HEK293 (cell line): ENCODE measurements around the gene OR2D3.
"Not testable (repeated sequence)": the region's sequence is repeated elsewhere in the genome, so short reads cannot be mapped to it uniquely, and the experiment has no call there.

Source experiments
- CTCF ChIA-PET: fragments of 350-600 bp; formaldehyde crosslinking; extraction: SDS; loops from one replicate; lab custom pipeline; 2021; ENCODE audit warnings: antibody characterized with exemption; lab: Yijun Ruan, JAX
- POLR2A ChIA-PET: fragments of 300-600 bp; formaldehyde crosslinking; extraction: SDS; loops from one replicate; lab custom pipeline; 2020; ENCODE audit warnings: antibody characterized with exemption, inconsistent platforms; lab: Yijun Ruan, JAX
- H3K27ac ChIP-seq: fragments of 200-500 bp; sonication (Bioruptor generic); 2 replicates; pipeline ENCODE4 v1.5.1; 2014; ENCODE audit warnings: low read depth, low read length, control low read depth, inconsistent platforms; ENCODE audit errors: extremely low read depth
- H3K36me3 ChIP-seq, 2 experiments: fragments of 200-500 bp in 1 of 2; sonication (Bioruptor generic) in 1 of 2; 1 replicate in 1 of 2; 2 replicates in 1 of 2; pipeline ENCODE4 v1.5.1; 2014 to 2017; ENCODE audit warnings: inconsistent platforms in 2 of 2, low read length in 2 of 2; ENCODE audit not compliant: control insufficient read depth in 2 of 2, insufficient read depth in 1 of 2
- H3K4me1 ChIP-seq: fragments of 200-500 bp; sonication (Bioruptor generic); 2 replicates; pipeline ENCODE4 v1.5.1; 2014; ENCODE audit warnings: mild to moderate bottlenecking, low read length, inconsistent platforms; ENCODE audit not compliant: control insufficient read depth, insufficient read depth
- H3K4me3 ChIP-seq: 2 replicates; pipeline ENCODE4 v1.5.1; 2011; ENCODE audit warnings: low read depth, mild to moderate bottlenecking, control low read depth, low read length, moderate library complexity
- H3K9me3 ChIP-seq: fragments of 200-500 bp; sonication (Bioruptor generic); 2 replicates; pipeline ENCODE4 v1.5.1; 2014; ENCODE audit warnings: low read depth, low read length, inconsistent platforms; ENCODE audit not compliant: control insufficient read depth, insufficient read depth
- GFI1B ChIP-seq: fragments of 450-650 bp; formaldehyde crosslinking; IDR thresholded peaks from 2 replicates; pipeline ENCODE4 v1.5.1; 2016; ENCODE audit warnings: missing biosample characterization, missing genetic modification characterization
- GLIS1 ChIP-seq: fragments of 450-650 bp; formaldehyde crosslinking; IDR thresholded peaks from 2 replicates; pipeline ENCODE4 v1.5.1; 2016; ENCODE audit warnings: missing biosample characterization, missing genetic modification characterization
- GLIS2 ChIP-seq: fragments of 450-650 bp; formaldehyde crosslinking; IDR thresholded peaks from 2 replicates; pipeline ENCODE4 v1.5.1; 2016; ENCODE audit warnings: missing biosample characterization, missing genetic modification characterization
- HOXD13 ChIP-seq: sonication (generic); formaldehyde crosslinking; IDR thresholded peaks from 2 replicates; pipeline ENCODE4 v1.8.0; 2022; ENCODE audit warnings: missing genetic modification reagents, borderline replicate concordance
- KLF9 ChIP-seq: fragments of 450-650 bp; formaldehyde crosslinking; IDR thresholded peaks from 2 replicates; pipeline ENCODE4 v1.5.1; 2016; ENCODE audit warnings: missing biosample characterization, missing genetic modification characterization, low read depth
- SCRT1 ChIP-seq: fragments of 450-650 bp; formaldehyde crosslinking; IDR thresholded peaks from 2 replicates; pipeline ENCODE4 v1.5.1; 2016; ENCODE audit warnings: missing biosample characterization, missing genetic modification characterization, borderline replicate concordance
- ZBTB17 ChIP-seq: fragments of 450-650 bp; formaldehyde crosslinking; IDR thresholded peaks from 2 replicates; pipeline ENCODE4 v1.5.1; 2016; ENCODE audit warnings: missing biosample characterization, missing genetic modification characterization
- ZBTB7A ChIP-seq: fragments of 450-650 bp; formaldehyde crosslinking; IDR thresholded peaks from 2 replicates; pipeline ENCODE4 v1.5.1; 2016; ENCODE audit warnings: low read depth, missing biosample characterization, missing genetic modification characterization
- ZNF2 ChIP-seq: fragments of 450-650 bp; formaldehyde crosslinking; IDR thresholded peaks from 2 replicates; pipeline ENCODE4 v1.5.1; 2016; ENCODE audit warnings: missing biosample characterization, missing genetic modification characterization
- ZNF211 ChIP-seq: fragments of 450-650 bp; formaldehyde crosslinking; IDR thresholded peaks from 2 replicates; pipeline ENCODE4 v1.5.1; 2016; ENCODE audit warnings: low read depth, missing biosample characterization, missing genetic modification characterization
- ZNF24 ChIP-seq: fragments of 450-650 bp; formaldehyde crosslinking; IDR thresholded peaks from 2 replicates; pipeline ENCODE4 v1.5.1; 2016; ENCODE audit warnings: missing biosample characterization, missing genetic modification characterization
- ZNF596 ChIP-seq: fragments of 450-650 bp; IDR thresholded peaks from 2 replicates; pipeline ENCODE4 v1.5.0; 2018; ENCODE audit warnings: missing biosample characterization, mild to moderate bottlenecking, missing genetic modification characterization, moderate library complexity
- ZNF777 ChIP-seq: fragments of 450-650 bp; formaldehyde crosslinking; IDR thresholded peaks from 2 replicates; pipeline ENCODE4 v1.5.1; 2017; ENCODE audit warnings: missing biosample characterization, missing genetic modification characterization, borderline replicate concordance
- TF ChIP-seq, protein P1 (sequence below): fragments of 450-650 bp; formaldehyde crosslinking; IDR thresholded peaks from 2 replicates; pipeline ENCODE4 v1.5.1; 2016; ENCODE audit warnings: missing biosample characterization, missing genetic modification characterization, borderline replicate concordance
- TF ChIP-seq, protein P2 (sequence below): fragments of 450-650 bp; formaldehyde crosslinking; IDR thresholded peaks from 2 replicates; pipeline ENCODE4 v1.5.1; 2016; ENCODE audit warnings: missing biosample characterization, missing genetic modification characterization
- TF ChIP-seq, protein P3 (sequence below): fragments of 450-650 bp; formaldehyde crosslinking; IDR thresholded peaks from 2 replicates; pipeline ENCODE4 v1.5.1; 2016; ENCODE audit warnings: missing biosample characterization, missing genetic modification characterization, low read depth
- TF ChIP-seq, protein P4 (sequence below): fragments of 450-650 bp; formaldehyde crosslinking; IDR thresholded peaks from 2 replicates; pipeline ENCODE4 v1.5.1; 2016; ENCODE audit warnings: missing biosample characterization, missing genetic modification characterization
- TF ChIP-seq, protein P5 (sequence below): fragments of 450-650 bp; formaldehyde crosslinking; IDR thresholded peaks from 2 replicates; pipeline ENCODE4 v1.5.1; 2016; ENCODE audit warnings: missing biosample characterization, missing genetic modification characterization

Gene OR2D3

DNA sequence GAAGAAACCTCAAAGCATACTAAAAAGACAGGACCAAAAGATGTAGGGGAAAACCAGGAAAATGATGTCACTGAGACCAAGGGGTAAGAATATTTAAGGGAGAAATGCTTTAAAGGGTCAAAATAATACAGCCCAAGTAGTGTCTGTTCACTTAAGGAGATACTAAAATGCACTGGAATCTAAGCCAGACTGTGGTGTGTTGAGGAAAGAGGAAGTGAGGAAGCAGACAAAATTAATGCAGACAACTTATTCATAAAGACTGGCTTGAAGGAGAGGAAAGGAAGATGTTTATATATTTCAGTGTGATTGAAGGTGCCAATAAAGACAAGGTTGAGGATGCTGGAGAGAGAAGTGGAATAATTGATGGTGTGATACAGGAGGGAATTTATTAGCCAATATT lies 21.2 kb downstream of the OR2D3 start (continued):
- TF ChIP-seq, protein P1, sequence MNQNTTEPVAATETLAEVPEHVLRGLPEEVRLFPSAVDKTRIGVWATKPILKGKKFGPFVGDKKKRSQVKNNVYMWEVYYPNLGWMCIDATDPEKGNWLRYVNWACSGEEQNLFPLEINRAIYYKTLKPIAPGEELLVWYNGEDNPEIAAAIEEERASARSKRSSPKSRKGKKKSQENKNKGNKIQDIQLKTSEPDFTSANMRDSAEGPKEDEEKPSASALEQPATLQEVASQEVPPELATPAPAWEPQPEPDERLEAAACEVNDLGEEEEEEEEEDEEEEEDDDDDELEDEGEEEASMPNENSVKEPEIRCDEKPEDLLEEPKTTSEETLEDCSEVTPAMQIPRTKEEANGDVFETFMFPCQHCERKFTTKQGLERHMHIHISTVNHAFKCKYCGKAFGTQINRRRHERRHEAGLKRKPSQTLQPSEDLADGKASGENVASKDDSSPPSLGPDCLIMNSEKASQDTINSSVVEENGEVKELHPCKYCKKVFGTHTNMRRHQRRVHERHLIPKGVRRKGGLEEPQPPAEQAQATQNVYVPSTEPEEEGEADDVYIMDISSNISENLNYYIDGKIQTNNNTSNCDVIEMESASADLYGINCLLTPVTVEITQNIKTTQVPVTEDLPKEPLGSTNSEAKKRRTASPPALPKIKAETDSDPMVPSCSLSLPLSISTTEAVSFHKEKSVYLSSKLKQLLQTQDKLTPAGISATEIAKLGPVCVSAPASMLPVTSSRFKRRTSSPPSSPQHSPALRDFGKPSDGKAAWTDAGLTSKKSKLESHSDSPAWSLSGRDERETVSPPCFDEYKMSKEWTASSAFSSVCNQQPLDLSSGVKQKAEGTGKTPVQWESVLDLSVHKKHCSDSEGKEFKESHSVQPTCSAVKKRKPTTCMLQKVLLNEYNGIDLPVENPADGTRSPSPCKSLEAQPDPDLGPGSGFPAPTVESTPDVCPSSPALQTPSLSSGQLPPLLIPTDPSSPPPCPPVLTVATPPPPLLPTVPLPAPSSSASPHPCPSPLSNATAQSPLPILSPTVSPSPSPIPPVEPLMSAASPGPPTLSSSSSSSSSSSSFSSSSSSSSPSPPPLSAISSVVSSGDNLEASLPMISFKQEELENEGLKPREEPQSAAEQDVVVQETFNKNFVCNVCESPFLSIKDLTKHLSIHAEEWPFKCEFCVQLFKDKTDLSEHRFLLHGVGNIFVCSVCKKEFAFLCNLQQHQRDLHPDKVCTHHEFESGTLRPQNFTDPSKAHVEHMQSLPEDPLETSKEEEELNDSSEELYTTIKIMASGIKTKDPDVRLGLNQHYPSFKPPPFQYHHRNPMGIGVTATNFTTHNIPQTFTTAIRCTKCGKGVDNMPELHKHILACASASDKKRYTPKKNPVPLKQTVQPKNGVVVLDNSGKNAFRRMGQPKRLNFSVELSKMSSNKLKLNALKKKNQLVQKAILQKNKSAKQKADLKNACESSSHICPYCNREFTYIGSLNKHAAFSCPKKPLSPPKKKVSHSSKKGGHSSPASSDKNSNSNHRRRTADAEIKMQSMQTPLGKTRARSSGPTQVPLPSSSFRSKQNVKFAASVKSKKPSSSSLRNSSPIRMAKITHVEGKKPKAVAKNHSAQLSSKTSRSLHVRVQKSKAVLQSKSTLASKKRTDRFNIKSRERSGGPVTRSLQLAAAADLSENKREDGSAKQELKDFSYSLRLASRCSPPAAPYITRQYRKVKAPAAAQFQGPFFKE (tag by site-specific recombination) = no peak
- TF ChIP-seq SCRT1 (tag by site-specific recombination) = no peak

DNA sequence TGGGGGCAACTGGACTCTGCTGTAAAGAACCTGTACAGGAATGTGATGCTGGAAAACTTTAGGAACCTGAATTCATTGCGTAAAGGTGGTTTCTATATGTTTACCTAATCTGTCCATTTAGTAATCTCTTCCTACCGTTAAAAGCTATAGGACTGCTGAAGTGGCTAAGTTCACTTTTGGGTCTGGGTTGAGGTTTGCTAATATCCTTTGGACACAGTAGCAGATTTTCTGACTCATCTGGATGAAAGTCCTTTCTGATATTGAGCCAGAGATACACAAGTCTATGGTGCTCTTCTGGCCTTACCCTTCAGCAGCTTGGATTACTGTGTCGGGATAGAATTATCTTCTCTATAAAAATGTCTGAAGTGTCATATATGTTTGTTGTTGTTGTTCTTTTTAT lies 22.3 kb downstream of the OR2D3 start:
- H3K36me3 ChIP-seq = peaks cover 0 to 36% of the 10 kb centered on the region in 2 experiments; a peak in 2 of 3 replicates
- H3K4me1 ChIP-seq = no peaks in the 10 kb centered on the region
- ChIA-PET POLR2A (no interaction called here), CTCF (no interaction called here)
- H3K4me3 ChIP-seq = no peak overlapping the region
- TF ChIP-seq ZNF777 (no peak), GLIS1 (tag by site-specific recombination) (no peak), HOXD13 (CRISPR knock-in tag) (no peak), ZNF211 (tag by site-specific recombination) (no peak), ZNF24 (tag by site-specific recombination) (no peak), ZNF2 (tag by site-specific recombination) (no peak)
- TF ChIP-seq, protein P2, sequence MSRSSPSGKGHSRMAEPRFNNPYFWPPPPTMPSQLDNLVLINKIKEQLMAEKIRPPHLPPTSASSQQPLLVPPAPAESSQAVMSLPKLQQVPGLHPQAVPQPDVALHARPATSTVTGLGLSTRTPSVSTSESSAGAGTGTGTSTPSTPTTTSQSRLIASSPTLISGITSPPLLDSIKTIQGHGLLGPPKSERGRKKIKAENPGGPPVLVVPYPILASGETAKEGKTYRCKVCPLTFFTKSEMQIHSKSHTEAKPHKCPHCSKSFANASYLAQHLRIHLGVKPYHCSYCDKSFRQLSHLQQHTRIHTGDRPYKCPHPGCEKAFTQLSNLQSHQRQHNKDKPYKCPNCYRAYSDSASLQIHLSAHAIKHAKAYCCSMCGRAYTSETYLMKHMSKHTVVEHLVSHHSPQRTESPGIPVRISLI (tag by site-specific recombination) = no peak
- TF ChIP-seq, protein P3, sequence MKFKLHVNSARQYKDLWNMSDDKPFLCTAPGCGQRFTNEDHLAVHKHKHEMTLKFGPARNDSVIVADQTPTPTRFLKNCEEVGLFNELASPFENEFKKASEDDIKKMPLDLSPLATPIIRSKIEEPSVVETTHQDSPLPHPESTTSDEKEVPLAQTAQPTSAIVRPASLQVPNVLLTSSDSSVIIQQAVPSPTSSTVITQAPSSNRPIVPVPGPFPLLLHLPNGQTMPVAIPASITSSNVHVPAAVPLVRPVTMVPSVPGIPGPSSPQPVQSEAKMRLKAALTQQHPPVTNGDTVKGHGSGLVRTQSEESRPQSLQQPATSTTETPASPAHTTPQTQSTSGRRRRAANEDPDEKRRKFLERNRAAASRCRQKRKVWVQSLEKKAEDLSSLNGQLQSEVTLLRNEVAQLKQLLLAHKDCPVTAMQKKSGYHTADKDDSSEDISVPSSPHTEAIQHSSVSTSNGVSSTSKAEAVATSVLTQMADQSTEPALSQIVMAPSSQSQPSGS = no peak
- H3K27ac ChIP-seq = no peak overlapping the region
- no peaks in the 10 kb centered on the region for H3K9me3 ChIP-seq

DNA sequence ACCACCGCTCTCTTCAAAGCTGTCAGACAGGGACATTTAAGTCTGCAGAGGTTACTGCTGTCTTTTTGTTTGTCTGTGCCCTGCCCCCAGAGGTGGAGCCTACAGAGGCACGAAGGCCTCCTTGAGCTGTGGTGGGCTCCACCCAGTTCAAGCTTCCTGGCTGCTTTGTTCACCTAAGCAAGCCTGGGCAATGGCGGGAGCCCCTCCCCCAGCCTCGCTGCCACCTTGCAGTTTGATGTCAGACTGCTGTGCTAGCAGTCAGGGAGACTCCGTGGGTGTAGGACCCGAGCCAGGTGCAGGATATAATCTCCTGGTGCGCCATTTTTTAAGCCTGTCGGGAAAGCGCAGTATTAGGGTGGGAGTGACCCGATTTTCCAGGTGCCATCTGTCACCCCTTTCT lies 33.4 kb downstream of the OR2D3 start:
- H3K4me3 ChIP-seq, H3K27ac ChIP-seq, CTCF ChIA-PET, POLR2A ChIA-PET, H3K9me3 ChIP-seq, H3K4me1 ChIP-seq: not testable (repeated sequence)
- peaks cover 0 to 22% of the 10 kb centered on the region in 2 experiments; a peak in 1 of 3 replicates for H3K36me3 ChIP-seq

DNA sequence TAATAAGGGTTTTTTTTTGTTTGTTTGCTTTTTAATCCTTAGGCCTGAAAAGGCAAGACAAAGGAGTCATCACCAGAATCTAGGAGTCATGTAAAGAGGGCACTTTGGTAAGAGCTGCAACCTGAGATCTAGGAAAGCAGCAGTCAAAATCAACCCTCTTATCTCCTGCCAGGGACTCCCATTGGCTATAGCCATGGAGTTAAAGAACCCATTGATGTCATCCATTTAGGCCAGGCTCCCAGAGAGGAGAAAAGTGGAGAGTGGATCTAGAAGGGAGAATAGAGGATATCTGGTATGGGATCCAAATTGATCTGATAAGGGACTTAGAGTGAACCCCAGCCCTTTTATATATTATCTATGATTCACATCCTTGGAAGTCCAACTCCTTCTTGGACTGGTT lies 41.3 kb downstream of the OR2D3 start:
- Histone ChIP-seq H3K9me3 (no peaks in the 10 kb centered on the region), H3K4me1 (no peaks in the 10 kb centered on the region), H3K36me3 (no peaks in the 10 kb centered on the region), H3K4me3 (no peak overlapping the region), H3K27ac (no peak overlapping the region)
- ChIA-PET POLR2A (no interaction called here), CTCF (no interaction called here)
- TF ChIP-seq ZBTB7A (tag by site-specific recombination) (no peak), GLIS2 (no peak), ZNF596 (tag by site-specific recombination) (no peak), GFI1B (tag by site-specific recombination) (no peak), KLF9 (tag by site-specific recombination) (no peak), ZBTB17 (tag by site-specific recombination) (no peak)
- TF ChIP-seq, protein P4, sequence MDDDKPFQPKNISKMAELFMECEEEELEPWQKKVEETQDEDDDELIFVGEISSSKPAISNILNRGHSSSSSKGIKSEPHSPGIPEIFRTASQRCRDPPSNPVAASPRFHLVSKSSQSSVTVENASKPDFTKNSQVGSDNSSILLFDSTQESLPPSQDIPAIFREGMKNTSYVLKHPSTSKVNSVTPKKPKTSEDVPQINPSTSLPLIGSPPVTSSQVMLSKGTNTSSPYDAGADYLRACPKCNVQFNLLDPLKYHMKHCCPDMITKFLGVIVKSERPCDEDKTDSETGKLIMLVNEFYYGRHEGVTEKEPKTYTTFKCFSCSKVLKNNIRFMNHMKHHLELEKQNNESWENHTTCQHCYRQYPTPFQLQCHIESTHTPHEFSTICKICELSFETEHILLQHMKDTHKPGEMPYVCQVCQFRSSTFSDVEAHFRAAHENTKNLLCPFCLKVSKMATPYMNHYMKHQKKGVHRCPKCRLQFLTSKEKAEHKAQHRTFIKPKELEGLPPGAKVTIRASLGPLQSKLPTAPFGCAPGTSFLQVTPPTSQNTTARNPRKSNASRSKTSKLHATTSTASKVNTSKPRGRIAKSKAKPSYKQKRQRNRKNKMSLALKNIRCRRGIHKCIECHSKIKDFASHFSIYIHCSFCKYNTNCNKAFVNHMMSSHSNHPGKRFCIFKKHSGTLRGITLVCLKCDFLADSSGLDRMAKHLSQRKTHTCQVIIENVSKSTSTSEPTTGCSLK = no peak
- TF ChIP-seq, protein P5, sequence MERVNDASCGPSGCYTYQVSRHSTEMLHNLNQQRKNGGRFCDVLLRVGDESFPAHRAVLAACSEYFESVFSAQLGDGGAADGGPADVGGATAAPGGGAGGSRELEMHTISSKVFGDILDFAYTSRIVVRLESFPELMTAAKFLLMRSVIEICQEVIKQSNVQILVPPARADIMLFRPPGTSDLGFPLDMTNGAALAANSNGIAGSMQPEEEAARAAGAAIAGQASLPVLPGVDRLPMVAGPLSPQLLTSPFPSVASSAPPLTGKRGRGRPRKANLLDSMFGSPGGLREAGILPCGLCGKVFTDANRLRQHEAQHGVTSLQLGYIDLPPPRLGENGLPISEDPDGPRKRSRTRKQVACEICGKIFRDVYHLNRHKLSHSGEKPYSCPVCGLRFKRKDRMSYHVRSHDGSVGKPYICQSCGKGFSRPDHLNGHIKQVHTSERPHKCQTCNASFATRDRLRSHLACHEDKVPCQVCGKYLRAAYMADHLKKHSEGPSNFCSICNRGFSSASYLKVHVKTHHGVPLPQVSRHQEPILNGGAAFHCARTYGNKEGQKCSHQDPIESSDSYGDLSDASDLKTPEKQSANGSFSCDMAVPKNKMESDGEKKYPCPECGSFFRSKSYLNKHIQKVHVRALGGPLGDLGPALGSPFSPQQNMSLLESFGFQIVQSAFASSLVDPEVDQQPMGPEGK (tag by site-specific recombination) = no peak
